ENCODE data around the gene RPL36AL.
"Not testable (repeated sequence)": the region's sequence is repeated elsewhere in the genome, so short reads cannot be mapped to it uniquely, and the experiment has no call there.

RPL36AL gene

GRCh38 chr14:49619273-49619672 is 1.2 kb downstream of the RPL36AL start:
- not testable (repeated sequence) for DNase-seq

GRCh38 chr14:49617852-49618519 is 2.4 kb downstream of the RPL36AL start:
- DNase-seq = no peak

GRCh38 chr14:49615776-49616175 is 4.7 kb downstream of the RPL36AL start:
- DNase-seq = no peak

GRCh38 chr14:49614196-49614595 is 6.2 kb downstream of the RPL36AL start:
- no peak for DNase-seq

GRCh38 chr14:49612671-49613070 is 7.8 kb downstream of the RPL36AL start:
- DNase-seq = no peak

GRCh38 chr14:49612251-49612650 is 8.2 kb downstream of the RPL36AL start:
- DNase-seq = no peak

- no peak for DNase-seq
These were observed 12.8 kb downstream of the RPL36AL start for GRCh38 chr14:49607583-49607982.

- peak; percentile 83 for DNase-seq
These were observed 21.7 kb downstream of the RPL36AL start, which contains the start of gene LRR1 for GRCh38 chr14:49598485-49599300. TSS of gene LRR1 (plus strand) at chr14:49598940. CDS start at chr14:49599021, 81 bp downstream.

GRCh38 chr14:49598189-49598484 is 22.3 kb downstream of the RPL36AL start:
- DNase-seq = no peak

- DNase-seq = no peak
These were observed 25.9 kb downstream of the RPL36AL start for GRCh38 chr14:49594347-49595091.

- no peak for DNase-seq
These were observed 27.4 kb downstream of the RPL36AL start for GRCh38 chr14:49593016-49593415.

- no peak for DNase-seq
These were observed 31.0 kb downstream of the RPL36AL start for GRCh38 chr14:49589387-49589786.

- DNase-seq = no peak
These were observed 33.6 kb downstream of the RPL36AL start for GRCh38 chr14:49586673-49587460.

GRCh38 chr14:49585803-49586672 is 34.4 kb downstream of the RPL36AL start, which contains the start of gene RPS29:
TSS of gene RPS29 (minus strand) at chr14:49586380. CDS start at chr14:49586346, 34 bp downstream.
- DNase-seq = peak; percentile 99

- peak; percentile 16 for DNase-seq
These were observed 35.3 kb downstream of the RPL36AL start for GRCh38 chr14:49584981-49585640.

GRCh38 chr14:49584058-49584457 is 36.4 kb downstream of the RPL36AL start:
- no peak for DNase-seq

GRCh38 chr14:49583629-49584028 is 36.8 kb downstream of the RPL36AL start:
- DNase-seq = no peak

GRCh38 chr14:49582113-49582977 is 38.1 kb downstream of the RPL36AL start:
- no peak for DNase-seq

- no peak for DNase-seq
These were observed 39.0 kb downstream of the RPL36AL start for GRCh38 chr14:49581209-49582112.

Data from CD4-positive, alpha-beta T cell treated with Interleukin-15 for 1 hour (primary cell).